Measurements from ENCODE around the gene GRK7. TPM values are rescaled to one million over a fixed set of nuclear protein-coding genes. Genes with fewer than 3 reads are reported as not detected.

GRK7 gene
- total RNA-seq, 4 donors from 2014 or later: not detected

DNA sequence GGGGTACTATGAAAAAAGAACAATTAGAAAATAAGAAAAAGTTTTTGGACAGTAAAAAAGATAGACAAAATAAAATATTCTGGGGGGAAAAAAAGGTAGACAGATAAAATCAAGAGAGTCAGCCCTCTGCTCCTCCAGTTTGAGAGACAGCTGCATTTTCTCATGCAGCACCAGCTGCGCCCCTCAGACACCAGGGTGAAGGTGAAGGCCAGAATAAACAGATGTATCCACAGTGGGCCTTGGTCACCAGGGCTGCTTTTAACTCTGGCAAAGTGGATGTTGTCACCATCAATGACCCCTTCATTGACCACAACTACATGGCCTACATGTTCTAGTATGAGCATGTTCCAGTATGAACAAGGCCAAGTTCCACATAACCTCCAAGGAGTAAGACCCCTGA lies 39.0 kb upstream of the GRK7 start:
- DNase-seq: no peak
- H3K36me3 ChIP-seq: no peaks in the 10 kb centered on the region
- 100% methylated on average over 1 of the region's 1 CpG for WGBS, 2 donors

DNA sequence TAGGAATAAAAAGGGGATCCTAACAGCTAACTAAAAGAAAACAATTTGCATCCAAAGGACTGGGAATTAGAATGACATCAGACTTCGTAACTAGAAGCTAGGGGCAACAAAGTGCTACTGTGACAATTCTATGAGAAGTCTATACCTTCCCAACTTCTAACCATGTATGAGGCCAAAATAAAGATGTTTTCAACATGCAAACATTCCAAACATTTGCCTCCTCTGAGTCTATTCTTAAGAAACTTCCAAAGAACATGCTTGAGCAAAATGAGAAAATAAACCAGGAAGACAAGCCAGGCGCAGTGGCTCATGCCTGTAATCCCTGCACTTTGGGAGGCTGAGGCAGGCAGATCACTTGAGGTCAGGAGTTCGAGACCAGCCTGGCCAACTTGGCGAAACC lies 38.2 kb upstream of the GRK7 start:
- DNase-seq: no peak
- no peaks in the 10 kb centered on the region for H3K36me3 ChIP-seq
- intact Hi-C loops (cut with DNase I): no loop called here
- 93% methylated on average over 4 of the region's 4 CpGs for WGBS, 2 donors
- no peaks in the 10 kb centered on the region for H3K27me3 ChIP-seq
- no peak for TF ChIP-seq POLR2A (IDR thresholded peaks at IDR 0.05)
- TF ChIP-seq, protein P1, sequence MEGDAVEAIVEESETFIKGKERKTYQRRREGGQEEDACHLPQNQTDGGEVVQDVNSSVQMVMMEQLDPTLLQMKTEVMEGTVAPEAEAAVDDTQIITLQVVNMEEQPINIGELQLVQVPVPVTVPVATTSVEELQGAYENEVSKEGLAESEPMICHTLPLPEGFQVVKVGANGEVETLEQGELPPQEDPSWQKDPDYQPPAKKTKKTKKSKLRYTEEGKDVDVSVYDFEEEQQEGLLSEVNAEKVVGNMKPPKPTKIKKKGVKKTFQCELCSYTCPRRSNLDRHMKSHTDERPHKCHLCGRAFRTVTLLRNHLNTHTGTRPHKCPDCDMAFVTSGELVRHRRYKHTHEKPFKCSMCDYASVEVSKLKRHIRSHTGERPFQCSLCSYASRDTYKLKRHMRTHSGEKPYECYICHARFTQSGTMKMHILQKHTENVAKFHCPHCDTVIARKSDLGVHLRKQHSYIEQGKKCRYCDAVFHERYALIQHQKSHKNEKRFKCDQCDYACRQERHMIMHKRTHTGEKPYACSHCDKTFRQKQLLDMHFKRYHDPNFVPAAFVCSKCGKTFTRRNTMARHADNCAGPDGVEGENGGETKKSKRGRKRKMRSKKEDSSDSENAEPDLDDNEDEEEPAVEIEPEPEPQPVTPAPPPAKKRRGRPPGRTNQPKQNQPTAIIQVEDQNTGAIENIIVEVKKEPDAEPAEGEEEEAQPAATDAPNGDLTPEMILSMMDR (IDR thresholded peaks at IDR 0.05): no peak
- no peak overlapping the region for H3K4me3 ChIP-seq (replicated peaks in 1 of 3)
- no peak overlapping the region for H3K27ac ChIP-seq
- H3K9me3 ChIP-seq: no peaks in the 10 kb centered on the region
- H3K4me1 ChIP-seq: no peaks in the 10 kb centered on the region

More for the DNA sequence above, 39.0 kb upstream of the GRK7 start:
- Histone ChIP-seq H3K4me1 (no peaks in the 10 kb centered on the region), H3K4me3 (replicated peaks in 1 of 3) (no peak overlapping the region), H3K27ac (no peak overlapping the region), H3K9me3 (no peaks in the 10 kb centered on the region), H3K27me3 (no peaks in the 10 kb centered on the region)
- TF ChIP-seq, protein P1 (IDR thresholded peaks at IDR 0.05): no peak
- no peak for TF ChIP-seq POLR2A (IDR thresholded peaks at IDR 0.05)
- intact Hi-C loops (cut with DNase I): no loop called here

DNA sequence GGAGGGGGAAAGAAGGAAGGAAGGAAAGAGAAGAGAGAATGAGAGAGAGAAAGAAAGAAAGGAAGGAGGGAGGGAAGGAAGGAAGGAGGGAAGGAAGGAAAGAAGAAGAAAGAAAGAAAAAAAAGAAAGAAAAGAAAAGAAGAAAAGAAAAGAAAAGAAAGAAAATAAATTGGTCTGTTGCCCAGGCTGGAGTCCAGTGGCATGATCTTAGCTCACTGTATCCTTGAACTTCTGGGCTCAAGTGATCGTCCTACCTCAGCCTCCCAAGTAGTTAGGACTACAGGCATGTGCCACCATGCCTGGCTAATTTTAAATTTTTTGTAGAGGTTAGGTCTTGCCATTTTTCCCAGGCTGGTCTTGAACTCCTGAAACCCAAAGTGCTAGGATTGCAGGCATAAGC lies 36.7 kb upstream of the GRK7 start:
- Histone ChIP-seq H3K4me1 (no peaks in the 10 kb centered on the region), H3K36me3 (no peaks in the 10 kb centered on the region), H3K4me3 (replicated peaks in 1 of 3) (no peak overlapping the region), H3K9me3 (no peaks in the 10 kb centered on the region), H3K27ac (no peak overlapping the region), H3K27me3 (no peaks in the 10 kb centered on the region)
- intact Hi-C loops (cut with DNase I): no loop called here
- TF ChIP-seq POLR2A (IDR thresholded peaks at IDR 0.05): no peak
- TF ChIP-seq, protein P1 (IDR thresholded peaks at IDR 0.05): no peak
- no peak for DNase-seq
- 66 to 75% methylated on average over 1 of the region's 1 CpG for WGBS, 2 donors

DNA sequence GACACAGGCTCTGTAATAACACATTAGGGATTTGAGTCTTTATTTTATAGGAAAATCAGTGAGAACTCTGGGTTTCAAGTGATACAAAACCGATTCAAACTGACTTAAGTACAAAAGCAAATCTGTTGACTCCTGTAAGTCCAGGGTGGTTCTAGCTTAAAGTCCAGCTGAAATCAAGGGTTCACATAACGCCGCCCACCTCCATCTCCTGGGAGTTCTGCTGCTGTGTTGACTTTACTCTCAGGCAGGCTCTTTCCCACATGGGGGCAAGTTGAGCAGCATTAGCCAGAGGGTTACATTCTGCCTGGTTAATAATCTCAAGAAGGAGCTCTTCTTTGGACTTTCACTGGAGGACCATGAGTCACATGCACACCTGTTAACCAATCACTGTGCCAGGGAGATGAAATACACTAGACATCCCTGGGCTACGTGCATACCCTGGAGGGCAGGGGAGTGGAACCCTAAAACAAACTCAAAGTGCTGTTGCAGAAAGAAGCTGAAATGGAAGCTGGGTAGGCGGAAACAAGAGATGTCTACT lies 34.8 kb upstream of the GRK7 start:
- no peaks in the 10 kb centered on the region for H3K9me3 ChIP-seq
- no peaks in the 10 kb centered on the region for H3K4me1 ChIP-seq
- TF ChIP-seq, protein P1 (IDR thresholded peaks at IDR 0.05): no peak
- TF ChIP-seq POLR2A (IDR thresholded peaks at IDR 0.05): no peak
- intact Hi-C loops (cut with DNase I): no loop called here
- no peaks in the 10 kb centered on the region for H3K36me3 ChIP-seq
- H3K27ac ChIP-seq: no peak overlapping the region
- H3K4me3 ChIP-seq (replicated peaks in 1 of 3): no peak overlapping the region
- DNase-seq: no peak
- no peaks in the 10 kb centered on the region for H3K27me3 ChIP-seq
- 70 to 80% methylated on average over 5 of the region's 5 CpGs for WGBS, 2 donors

DNA sequence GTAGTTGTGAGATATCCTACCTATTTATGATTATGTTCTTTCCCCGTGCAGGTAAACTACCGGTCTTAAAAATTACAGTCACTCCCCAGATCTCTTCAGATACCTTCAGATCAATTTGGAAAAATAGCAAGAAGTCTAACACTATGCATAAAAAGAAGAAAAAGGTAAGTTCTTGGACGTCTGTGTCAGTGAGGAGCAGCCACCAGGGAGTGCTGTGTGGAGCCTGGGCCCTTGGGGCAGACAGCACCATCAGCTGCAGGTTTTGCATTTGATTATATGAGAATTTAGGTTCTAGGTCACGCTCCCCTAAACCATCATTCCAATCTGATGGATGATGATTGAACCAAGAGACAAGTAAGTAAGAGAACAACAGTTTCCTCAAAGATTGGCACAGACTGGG lies 34.0 kb upstream of the GRK7 start:
- H3K27me3 ChIP-seq: no peaks in the 10 kb centered on the region
- no peak overlapping the region for H3K4me3 ChIP-seq (replicated peaks in 1 of 3)
- DNase-seq: no peak
- no peaks in the 10 kb centered on the region for H3K4me1 ChIP-seq
- no peaks in the 10 kb centered on the region for H3K36me3 ChIP-seq
- 86 to 88% methylated on average over 4 of the region's 4 CpGs for WGBS, 2 donors
- intact Hi-C loops (cut with DNase I): no loop called here
- no peaks in the 10 kb centered on the region for H3K9me3 ChIP-seq
- TF ChIP-seq, protein P1 (IDR thresholded peaks at IDR 0.05): no peak
- no peak for TF ChIP-seq POLR2A (IDR thresholded peaks at IDR 0.05)
- H3K27ac ChIP-seq: no peak overlapping the region
